HG03139 (cell line): Measurements from ENCODE around the gene EFNA1.

Source experiments
- ATAC-seq: cut with Tn5 transposase; IDR thresholded peaks from one replicate; pipeline ENCODE4 v1.9.1; 2021; ENCODE audit not compliant: unreplicated experiment

Gene EFNA1, protein sequence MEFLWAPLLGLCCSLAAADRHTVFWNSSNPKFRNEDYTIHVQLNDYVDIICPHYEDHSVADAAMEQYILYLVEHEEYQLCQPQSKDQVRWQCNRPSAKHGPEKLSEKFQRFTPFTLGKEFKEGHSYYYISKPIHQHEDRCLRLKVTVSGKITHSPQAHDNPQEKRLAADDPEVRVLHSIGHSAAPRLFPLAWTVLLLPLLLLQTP

DNA sequence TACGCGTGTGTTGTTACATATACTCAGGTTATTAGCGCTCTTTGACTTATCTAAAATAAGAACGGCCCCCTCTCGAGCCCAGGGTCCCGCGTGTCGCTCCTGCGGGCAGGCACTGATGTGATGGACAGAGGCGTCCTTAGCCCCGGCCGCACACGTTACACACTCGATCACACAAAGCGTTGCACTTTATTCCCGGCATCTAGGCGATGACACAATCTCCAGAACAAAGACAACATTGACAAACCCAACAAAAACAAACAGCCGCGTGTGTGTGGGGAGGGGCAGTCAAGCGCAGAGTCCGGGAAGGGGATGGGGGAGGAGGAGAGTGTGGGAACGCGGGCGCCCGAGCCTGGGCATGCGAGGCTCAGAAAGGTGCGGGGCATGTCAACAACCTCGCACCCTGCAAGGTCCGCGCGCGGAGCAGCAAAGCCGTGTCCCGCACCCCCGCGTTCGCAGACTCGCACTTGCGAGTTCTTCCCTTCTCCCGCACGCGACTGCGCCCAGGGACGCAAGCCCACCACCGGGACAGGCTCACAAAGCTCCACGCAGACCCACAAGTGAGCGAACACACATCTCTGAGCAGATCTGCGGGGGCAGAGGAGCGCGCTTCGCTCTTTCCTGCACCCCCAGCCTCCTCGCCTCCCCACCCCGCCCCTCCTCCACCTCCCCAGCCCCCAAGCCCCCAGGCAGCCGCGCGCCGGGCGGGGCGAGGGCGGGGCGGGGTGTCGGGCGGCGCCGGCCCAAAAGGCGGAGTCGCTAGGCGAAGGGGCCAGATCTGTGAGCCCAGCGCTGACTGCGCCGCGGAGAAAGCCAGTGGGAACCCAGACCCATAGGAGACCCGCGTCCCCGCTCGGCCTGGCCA is at the start of gene EFNA1:
Gene EFNA1 (plus strand): TSS at position 772 of the 862 bp plus-strand sequence. CDS start 102 bp downstream, outside the sequence.
- ATAC-seq, result no peak

DNA sequence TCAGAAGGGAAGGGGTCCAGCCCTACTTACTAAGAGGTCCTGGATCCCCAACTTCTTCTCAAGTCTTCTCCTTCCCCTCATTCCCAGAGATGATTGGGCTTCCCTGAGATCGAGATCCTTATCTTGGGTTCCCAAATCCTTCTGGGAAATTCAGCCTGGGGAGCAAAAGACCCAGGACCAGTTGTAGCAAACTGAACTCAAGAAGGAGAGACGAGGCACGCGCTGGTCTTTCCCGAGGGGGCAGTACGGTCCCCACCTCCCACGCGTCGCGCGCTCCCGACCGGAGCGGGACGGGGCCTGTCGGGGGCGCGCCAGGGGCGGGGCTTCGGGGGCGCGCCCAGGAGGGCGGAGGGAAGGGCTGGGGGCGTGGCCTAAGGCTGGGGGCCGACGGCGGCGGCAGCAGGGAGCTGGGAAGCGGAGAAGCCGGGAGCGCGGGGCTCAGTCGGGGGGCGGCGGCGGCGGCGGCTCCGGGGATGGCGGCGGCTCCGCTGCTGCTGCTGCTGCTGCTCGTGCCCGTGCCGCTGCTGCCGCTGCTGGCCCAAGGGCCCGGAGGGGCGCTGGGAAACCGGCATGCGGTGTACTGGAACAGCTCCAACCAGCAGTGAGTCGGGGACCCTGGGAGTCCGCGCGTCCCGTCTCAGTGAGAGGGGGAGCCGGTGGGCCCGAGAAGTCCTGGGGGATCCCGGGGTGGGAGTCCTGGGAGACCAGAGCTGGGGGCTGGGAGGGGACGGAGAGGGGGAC is 49.0 kb upstream of the EFNA1 start, which contains the start of gene EFNA3:
Gene EFNA3 (plus strand): TSS at position 369 of the 741 bp plus-strand sequence. CDS start 105 bp downstream, at position 474.
- ATAC-seq, result no peak

DNA sequence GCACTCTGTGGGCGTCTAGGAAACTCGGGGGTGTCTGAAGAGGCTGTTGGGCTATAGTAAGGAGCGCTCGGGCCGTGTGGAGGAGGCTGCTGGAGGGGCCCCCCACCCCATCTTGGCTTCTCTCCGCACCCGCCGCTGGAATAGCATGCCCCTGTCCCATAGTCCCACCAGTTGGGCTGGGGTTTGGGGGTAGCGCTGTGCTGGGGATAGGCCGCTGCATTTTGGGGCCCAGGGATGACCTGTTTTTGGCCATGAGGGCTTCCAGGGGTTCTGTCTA is 48.5 kb upstream of the EFNA1 start:
- no peak for ATAC-seq

DNA sequence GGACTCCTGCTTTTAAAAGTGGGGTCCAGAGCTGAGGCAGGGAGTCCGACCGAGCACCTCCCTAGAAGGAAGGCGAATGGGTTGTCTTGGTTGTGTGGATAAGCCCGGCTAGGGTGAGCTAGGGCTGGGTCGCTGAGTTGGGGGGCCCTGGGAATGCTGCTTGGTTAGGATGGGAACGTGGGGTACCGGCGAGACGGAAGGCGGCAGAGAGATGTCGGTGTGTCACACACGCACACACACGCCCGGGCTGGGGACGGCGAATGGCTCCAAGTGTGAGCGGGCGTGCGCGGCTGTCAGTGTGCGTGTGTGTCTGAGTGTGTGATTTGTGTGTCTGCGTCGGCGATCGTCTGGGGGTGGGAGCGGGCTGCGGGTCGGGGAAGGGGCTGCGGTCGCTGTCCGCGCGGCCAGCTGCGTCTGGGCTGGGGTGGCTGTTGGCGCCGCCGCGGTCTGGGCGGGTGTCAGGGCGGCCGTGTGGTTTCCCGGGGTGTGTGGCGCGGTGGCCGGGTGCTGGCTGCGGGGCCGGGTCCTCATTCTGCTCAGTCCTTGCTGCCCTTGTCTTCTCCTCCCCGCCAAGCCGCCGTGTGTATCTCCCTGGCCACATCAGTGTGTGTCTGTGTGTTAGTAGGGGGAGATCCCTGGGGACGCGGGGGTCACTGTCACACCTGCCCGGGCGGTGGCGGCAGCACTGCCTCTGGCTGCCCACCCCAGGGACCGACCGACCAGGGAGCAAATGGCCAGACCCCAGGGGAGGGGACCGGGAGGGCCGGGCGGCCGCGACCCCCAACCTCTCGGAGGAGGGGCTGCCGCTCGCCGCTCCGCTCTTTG is 48.0 kb upstream of the EFNA1 start:
- no peak for ATAC-seq

DNA sequence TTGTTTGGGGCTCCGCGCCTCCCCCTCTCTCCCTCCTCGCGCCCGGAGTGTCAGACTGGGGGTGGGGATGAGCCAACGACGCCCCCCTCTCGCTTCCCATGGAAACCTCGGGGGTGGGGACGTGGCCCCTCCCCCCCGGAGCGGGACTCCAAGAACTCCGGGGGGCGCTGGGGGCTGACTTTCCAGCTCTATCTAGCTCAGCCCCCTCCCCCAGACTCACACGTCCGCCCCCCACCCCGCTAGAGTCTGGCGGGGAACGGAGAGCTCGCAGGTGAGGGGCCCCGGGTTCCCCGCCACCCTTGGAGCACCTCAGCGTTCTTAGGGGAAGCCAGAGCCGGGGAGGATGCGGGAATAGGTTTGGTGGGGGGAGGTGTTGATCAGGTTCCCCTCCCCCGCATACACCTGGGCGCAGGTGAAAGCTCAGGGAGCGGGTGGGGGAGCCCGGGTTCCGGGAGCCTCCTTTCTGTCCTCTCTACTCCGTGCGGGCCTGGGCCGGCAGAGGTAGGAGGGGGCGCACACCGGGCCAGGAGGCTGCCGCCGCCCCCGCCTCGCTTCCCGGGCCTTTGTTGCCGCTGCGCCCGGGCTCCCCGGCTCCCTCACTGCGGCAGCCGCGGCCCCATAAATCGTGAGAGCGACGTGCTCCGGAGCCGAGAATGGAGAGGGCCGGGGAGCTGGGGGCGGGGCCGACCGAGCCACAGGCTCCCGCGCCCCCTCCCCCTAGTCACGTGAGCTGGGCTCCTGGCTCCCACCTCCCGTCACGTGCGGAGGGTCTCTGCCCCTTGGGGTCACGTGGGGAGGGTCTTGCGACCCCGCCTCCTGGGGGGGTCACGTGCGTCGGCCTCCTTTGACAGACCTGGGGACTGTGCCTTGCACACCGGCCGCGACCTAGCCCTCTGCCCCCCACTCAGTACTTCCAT is 47.1 kb upstream of the EFNA1 start:
- ATAC-seq, result no peak

DNA sequence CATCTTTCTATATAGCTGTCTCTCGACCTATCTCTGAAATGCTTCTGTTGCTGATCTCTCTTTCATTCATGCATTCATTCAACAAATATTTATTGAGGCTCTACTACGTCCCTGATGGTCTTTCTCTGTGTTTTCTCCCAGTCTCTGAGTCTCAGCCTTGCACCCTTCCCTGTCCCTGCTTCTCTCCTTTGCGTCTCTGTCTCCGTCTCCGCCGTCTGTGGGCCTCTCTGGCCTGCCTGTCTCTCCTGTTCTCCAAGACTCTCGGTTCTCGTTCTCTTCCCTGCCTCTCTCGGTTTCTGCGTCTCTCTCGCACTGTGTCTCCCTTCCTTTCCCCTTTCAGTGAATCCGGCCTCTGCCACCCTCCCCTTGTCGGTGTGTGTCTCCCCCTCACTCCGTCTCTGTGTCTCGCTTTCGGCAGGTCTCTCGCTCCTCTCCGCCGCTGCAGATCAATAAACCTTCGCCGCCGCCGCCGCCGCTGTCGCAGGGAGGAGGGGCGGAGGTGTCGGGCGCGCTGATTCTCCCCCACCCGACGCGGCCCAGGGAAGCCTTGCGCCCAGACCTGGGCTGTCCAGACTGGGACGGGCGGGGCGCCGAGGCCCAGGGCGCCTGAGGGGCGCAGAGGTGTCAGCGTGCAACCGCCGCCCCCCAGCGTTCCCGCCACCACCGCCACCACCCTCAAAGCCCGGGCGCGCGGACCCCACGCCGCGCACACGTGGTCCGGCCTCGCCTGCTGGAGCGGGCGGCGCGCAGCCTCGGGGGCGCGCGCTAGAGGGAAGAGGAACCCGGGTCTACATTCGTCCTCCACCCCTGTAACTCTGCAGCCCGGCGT is 46.0 kb upstream of the EFNA1 start:
- no peak for ATAC-seq

DNA sequence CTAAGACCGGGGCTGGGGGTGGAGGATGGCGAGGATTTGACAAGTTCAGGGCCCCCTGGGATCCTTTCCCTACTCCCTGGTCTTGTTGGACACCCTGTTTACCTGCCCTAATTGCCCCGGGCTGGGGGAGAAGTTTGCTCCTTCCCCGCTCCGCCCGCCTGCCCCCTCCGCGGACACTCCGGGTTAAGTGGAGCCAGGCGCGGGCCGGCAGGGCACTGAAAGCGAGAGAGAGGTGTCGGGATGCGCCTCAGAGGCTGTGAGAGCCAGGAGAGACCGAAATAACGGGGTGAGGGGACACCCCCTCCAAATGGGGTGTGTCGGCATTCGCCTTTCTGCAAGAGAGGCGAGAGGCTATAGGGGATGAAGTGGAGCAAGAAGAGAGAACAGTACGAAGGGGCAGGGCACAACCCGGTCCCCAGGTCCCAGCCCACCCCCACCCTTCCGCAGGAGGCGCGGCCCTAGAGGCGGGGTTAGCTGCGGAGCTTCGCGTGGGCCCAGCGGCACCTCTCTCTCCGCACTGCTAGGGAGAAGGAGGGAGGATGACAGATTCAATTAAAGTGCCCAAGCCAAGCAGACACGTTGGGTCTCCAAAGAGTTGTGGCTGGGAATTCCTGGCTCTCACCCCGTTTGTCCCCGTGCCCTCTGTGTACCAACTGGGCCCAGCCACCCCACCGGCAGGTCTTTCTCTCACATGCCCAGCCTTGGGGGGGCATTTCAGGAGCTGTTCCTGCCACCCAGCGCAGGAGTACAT is 45.2 kb upstream of the EFNA1 start:
- ATAC-seq, result no peak

DNA sequence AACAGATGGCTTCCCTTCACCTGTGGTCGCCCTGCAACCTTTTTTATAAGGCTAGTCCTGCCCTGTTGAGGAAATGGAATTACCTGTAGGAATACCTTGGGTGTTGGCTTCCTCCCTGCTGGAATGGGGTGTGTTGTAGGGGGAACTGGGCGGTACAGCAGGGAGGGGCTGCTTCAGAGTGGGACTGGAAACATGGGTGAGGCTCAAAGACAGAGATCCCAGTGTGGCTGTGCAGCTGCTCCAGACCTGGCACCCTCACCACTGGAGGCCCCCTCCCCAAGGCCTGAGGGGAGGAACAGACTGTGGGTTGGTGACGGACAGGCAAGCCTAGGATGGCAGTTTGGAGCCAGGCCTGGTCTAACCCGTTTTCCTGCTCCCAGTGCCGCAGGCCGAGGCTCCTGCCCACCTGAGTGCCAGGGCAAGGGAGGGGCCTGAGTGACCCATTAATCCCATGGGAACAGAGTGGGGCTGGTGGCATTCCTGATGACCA is 44.6 kb upstream of the EFNA1 start:
- ATAC-seq, result no peak

DNA sequence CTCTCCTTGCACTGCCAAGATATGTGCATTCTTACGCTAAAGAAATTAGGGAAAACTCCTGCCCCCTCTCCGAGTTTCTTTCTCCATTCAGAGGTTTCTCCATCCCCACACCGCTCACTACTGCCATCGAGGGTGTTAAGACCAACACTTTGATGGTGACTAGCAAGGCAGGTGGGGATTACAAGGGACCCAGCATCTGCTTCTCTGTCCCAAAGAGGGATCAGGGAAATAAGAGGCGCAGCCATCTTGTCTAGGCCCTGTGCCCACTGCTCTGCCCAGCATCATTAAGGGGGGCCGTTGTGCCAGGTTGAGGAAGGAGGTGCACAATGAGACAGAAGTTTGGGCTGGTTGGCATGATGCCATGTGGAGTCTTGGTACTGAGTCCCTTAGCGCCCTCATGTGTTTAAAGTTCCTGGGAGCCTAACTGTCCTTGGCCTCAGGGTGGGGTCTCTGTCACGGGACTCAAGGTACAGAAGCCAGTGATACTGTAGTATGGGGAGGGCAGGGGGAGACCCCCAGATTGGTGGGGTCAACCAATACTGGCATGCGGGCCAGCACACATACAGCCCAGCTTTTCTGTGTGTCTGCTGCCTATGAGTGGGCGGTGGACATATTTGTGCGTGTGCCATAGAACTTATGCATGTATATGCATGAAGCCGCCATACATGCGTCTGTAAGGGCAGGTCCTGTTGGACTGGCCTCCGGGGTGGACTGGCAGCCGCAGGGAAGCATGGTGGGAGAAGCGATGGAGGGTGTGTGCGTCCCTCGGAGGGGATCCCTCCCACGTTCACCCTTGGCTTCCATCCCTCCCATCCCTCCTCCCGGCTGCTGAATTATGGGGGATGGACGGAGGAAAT is 43.6 kb upstream of the EFNA1 start:
- ATAC-seq, result no peak

DNA sequence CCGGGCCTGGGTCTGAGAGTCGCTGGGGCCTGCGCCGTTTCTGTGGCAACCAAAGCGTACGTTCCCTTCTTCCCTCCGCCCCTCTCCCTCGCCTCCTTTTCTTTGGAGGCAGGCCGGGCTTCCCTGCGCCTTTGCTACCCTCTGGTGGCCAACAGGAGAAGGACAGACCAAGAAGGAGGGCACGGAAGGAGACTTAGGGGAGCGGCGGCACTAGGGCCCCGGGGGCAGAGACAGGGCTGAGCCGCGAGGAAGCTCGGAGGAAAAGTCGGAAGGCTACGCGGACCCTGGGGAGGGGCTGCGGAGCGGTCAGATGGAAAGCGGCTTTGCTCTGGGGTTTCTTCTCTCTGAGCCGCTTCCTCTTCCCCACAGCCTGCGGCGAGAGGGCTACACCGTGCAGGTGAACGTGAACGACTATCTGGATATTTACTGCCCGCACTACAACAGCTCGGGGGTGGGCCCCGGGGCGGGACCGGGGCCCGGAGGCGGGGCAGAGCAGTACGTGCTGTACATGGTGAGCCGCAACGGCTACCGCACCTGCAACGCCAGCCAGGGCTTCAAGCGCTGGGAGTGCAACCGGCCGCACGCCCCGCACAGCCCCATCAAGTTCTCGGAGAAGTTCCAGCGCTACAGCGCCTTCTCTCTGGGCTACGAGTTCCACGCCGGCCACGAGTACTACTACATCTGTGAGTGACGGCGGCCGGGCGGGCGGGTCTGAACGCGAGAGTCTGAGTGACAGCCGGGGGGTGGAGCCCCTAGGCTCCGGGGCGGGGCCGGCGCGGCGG is 42.8 kb upstream of the EFNA1 start:
- peak; percentile 63 for ATAC-seq

DNA sequence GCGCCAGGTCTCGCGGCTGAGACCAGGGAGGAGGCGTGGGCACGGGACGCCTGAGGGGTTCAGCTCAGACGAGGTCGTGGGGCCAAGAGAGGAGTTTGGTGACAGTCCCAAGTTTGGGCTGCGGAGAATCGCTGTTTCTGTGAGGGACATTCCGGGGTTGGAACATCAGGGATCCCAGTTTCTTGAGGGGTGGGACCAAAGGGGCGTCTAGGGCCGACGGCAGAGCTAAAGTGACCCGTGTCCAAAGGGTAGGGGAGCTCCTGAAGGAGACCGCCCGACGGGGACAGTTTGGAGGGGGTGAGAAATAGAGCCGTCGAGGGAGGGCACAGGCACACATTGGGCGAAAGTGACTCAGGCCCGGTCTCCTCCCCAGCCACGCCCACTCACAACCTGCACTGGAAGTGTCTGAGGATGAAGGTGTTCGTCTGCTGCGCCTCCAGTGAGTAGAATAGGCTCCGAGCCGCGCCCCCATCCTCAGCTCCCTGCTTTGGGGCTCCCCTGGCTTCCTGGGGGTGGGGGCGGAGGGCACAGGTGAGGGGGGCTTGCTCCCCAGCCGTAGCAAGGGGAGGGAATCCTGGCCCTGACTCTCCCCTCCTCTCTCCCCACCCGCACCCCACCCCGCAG is 42.1 kb upstream of the EFNA1 start:
- no peak for ATAC-seq

DNA sequence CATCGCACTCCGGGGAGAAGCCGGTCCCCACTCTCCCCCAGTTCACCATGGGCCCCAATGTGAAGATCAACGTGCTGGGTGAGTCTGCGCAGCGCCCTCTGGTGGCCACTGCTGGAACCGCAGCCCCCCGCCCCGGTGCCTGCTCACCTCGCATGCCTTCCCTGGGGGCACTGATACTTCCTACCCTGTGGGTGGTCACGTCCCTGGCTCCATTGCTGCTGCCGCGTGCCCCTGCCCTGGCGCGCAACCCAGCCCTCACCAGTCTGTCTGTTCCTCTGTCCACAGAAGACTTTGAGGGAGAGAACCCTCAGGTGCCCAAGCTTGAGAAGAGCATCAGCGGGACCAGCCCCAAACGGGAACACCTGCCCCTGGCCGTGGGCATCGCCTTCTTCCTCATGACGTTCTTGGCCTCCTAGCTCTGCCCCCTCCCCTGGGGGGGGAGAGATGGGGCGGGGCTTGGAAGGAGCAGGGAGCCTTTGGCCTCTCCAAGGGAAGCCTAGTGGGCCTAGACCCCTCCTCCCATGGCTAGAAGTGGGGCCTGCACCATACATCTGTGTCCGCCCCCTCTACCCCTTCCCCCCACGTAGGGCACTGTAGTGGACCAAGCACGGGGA is 41.4 kb upstream of the EFNA1 start:
- ATAC-seq, result no peak

DNA sequence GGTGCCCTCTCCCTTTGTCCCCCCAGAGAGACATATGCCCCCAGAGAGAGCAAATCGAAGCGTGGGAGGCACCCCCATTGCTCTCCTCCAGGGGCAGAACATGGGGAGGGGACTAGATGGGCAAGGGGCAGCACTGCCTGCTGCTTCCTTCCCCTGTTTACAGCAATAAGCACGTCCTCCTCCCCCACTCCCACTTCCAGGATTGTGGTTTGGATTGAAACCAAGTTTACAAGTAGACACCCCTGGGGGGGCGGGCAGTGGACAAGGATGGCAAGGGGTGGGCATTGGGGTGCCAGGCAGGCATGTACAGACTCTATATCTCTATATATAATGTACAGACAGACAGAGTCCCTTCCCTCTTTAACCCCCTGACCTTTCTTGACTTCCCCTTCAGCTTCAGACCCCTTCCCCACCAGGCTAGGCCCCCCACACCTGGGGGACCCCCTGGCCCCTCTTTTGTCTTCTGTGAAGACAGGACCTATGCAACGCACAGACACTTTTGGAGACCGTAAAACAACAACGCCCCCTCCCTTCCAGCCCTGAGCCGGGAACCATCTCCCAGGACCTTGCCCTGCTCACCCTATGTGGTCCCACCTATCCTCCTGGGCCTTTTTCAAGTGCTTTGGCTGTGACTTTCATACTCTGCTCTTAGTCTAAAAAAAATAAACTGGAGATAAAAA is 40.7 kb upstream of the EFNA1 start:
- no peak for ATAC-seq

DNA sequence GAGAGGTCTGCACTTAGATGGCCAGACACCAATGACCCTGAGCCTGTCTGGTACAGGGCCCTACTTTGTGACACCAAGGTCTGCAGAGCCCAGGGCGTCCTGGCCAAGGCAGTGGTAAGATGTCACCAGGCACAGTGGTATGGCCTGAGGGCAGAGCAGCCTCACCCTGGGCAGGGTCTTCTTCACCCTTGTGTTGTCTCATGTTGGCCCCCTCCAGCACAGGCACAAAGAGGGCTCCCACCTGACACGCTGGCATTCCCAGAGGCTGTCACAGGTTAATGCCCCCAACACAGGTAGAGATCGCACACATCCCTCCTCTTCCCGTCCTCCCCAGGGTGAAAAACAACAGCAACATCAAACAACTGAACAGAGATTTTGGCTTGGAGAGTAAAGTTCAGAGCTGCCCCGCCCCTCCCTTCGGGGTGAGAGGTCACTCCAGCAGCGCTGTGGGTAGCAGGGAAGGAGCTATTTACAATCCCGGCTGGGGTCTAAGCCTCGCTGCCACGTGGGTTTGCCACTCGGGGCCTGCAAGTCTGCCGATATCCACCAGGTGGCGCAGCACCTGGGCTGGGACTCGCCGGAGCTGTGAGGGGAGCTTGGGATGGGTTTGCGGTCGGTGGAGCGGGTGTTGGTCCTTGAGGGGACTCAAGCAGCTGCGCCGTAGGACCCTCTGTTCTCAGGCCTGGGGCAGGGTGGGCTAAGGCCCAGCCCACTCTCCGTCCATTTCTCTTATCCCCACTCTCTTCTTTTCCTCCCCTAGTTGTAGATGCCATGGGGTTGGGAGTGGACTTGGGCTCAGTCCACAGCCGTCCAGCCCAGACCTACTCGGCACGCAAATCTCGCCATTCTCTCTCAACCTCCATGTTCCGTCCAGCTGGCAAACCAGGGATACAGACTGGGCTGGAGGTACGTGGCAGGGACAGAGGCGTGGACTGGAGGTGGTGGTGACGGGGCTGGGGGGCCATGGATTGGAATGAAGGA is 36.3 kb upstream of the EFNA1 start:
- no peak for ATAC-seq
